Brain microvascular endothelial cell (primary cell): ENCODE measurements around the gene GPX2.

Source experiments
- DNase-seq: peaks from one replicate; pipeline ENCODE4 v3.0.0-alpha.2; 2020
- H3K27ac ChIP-seq: fragments of 250-450 bp; sonication (Bioruptor Pico); 2 replicates; pipeline ENCODE4 v1.5.1; 2020; ENCODE audit warnings: mild to moderate bottlenecking, moderate library complexity
- H3K27me3 ChIP-seq: fragments of 250-450 bp; sonication (Bioruptor Pico); replicated peaks from 2 replicates; pipeline ENCODE4 v1.5.1; 2020; ENCODE audit warnings: mild to moderate bottlenecking
- H3K36me3 ChIP-seq: fragments of 250-450 bp; sonication (Bioruptor Pico); replicated peaks from 2 replicates; pipeline ENCODE4 v1.5.1; 2020; ENCODE audit warnings: mild to moderate bottlenecking
- H3K4me3 ChIP-seq: 2 replicates; pipeline ENCODE4 v1.5.1; 2011; ENCODE audit warnings: low read depth, mild to moderate bottlenecking, control low read depth, low read length, moderate library complexity
- in situ Hi-C: cut with HindIII; loops from 2 replicates; pipeline ENCODE4 v1.10.0; 2017; ENCODE audit warnings: low sequenced_read_pairs, low pct_ligation_motif_present
- TF ChIP-seq, protein P1 (sequence below): IDR thresholded peaks from 2 replicates; pipeline ENCODE4 v1.5.1; 2011; ENCODE audit warnings: low read depth, mild to moderate bottlenecking, moderate library complexity, low read length, control low read depth, inconsistent platforms; ENCODE audit errors: missing control alignments

The GPX2 gene

DNA sequence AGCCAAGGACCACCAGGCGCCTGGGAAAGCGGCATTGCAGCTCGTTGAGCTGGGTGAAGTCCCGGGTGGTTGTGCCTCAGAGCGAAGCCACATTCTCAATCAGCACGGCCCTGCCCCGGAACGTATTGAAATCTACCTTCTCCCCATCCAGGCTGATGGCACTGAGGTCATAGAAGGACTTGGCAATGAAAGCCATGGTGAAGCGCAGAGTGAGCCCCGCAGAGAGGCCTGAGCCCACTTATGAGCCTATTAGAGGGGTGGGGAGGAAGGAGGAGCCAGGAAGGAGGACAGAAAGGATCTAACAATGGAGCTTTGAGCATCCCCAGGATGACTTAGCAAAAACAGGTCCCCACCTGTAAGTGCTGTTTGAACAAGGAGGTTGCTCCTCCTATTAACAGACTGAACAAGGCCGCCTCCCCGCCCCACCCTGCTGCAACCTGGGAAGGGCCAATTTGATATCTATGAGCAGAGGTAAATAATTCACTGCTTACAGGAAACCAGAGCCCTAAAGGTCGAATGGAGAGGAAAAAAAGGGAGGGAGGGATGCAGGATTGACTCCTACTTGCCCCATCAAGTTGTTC, at the start of gene GPX2:
TSS of gene GPX2 (minus strand) at position 215 of the 581 bp plus-strand sequence. CDS start at position 196, 19 bp downstream.
- no peak for DNase-seq
- Histone ChIP-seq H3K4me3 (no peak within 1 kb of the TSS), H3K36me3 (no peaks in the 10 kb centered on the region), H3K27me3 (no peaks in the 10 kb centered on the region), H3K27ac (no peak within 1 kb of the TSS)
- in situ Hi-C loops = no loop called here
- TF ChIP-seq, protein P1, sequence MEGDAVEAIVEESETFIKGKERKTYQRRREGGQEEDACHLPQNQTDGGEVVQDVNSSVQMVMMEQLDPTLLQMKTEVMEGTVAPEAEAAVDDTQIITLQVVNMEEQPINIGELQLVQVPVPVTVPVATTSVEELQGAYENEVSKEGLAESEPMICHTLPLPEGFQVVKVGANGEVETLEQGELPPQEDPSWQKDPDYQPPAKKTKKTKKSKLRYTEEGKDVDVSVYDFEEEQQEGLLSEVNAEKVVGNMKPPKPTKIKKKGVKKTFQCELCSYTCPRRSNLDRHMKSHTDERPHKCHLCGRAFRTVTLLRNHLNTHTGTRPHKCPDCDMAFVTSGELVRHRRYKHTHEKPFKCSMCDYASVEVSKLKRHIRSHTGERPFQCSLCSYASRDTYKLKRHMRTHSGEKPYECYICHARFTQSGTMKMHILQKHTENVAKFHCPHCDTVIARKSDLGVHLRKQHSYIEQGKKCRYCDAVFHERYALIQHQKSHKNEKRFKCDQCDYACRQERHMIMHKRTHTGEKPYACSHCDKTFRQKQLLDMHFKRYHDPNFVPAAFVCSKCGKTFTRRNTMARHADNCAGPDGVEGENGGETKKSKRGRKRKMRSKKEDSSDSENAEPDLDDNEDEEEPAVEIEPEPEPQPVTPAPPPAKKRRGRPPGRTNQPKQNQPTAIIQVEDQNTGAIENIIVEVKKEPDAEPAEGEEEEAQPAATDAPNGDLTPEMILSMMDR = no peak

DNA sequence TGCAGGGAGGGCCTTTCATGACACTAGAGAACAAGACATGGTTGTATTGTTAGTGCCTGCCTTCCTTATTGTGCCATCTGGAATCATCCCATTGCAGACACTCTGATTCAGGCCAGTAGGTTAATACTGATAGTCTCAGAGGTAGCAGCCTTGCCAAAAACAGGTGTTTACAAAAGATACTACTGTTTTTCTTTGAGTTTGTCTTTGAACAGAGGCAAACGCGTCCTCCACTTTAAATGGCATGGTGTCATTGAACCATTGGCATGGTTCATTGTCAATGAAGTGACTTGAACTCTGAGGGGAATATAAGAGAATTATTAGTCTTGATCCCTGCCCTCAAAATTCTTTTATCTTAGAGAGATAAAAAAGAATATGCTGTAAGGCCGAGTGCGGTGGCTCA, 48.4 kb upstream of the GPX2 start:
- DNase-seq = no peak
- Histone ChIP-seq H3K36me3 (no peaks in the 10 kb centered on the region), H3K27me3 (no peaks in the 10 kb centered on the region), H3K27ac (no peak overlapping the region), H3K4me3 (no peak overlapping the region)
- in situ Hi-C loops = no loop called here
- TF ChIP-seq, protein P1 = no peak

- TF ChIP-seq, protein P1 = no peak
- H3K27me3 ChIP-seq = no peaks in the 10 kb centered on the region
- no peak overlapping the region for H3K4me3 ChIP-seq
- in situ Hi-C loops = no loop called here
- no peaks in the 10 kb centered on the region for H3K36me3 ChIP-seq
- H3K27ac ChIP-seq = no peak overlapping the region
- no peak for DNase-seq
Measured at GRCh38 chr14:64990296-64990695, 47.8 kb upstream of the GPX2 start.

DNA sequence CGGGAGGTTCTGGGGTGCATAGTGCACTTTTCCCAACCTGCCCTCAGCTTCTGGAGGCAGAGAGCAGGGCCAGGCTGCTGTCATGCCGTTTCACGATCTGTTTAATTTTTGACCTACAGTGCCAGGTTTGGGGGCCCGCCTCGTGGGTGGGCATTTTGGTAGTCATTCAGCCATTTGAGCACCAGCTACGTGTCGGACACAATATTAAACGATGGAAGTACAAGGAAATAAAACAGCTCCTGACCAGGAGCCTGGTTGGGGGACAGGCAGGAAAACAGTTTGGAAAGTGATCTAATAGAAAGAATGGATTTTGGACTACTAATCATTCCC, 44.9 kb upstream of the GPX2 start:
- TF ChIP-seq, protein P1 = no peak
- H3K27me3 ChIP-seq = no peaks in the 10 kb centered on the region
- peak overlapping the region; percentile 82 for H3K27ac ChIP-seq
- no peaks in the 10 kb centered on the region for H3K36me3 ChIP-seq
- no peak for DNase-seq
- peak overlapping the region; percentile 67 for H3K4me3 ChIP-seq
- in situ Hi-C loops = no loop called here

DNA sequence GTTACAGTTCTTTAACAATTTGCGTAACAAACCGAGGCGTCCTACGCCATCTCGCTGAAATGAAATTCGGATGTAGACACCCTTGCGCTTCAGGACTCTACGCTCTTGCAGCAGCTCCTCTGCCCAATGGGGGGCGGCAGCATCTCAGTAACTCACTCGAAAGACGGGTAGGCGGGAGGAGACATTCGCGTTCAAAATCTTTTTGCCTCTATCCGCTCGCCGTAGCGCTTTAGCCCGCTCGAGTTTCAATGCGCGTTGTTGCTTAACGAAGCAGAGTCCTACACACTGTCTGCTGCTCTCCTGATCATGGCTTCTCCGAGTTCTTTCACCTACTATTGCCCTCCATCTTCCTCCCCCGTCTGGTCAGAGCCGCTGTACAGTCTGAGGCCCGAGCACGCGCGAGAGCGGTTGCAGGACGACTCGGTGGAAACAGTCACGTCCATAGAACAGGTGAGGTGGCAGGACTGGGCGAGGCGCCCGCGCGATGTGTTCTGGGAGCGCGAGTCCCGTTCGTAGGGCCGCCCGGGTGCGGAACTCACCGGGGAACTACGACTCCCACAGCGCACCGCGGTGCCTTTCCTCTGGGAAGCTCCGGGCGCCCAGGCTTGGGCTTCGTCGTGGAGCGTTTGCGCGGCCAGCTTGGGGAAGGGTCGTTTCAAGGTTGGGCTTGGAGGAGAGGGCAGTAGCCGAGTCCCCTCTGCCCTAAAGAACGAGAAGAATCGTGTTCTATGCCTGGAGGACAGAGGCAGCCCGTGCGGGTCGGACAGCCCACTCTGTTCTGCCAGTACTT, 44.3 kb upstream of the GPX2 start, which contains the start of gene FNTB:
TSS of gene FNTB (plus strand) at position 248 of the 790 bp plus-strand sequence. CDS start at position 307, 59 bp downstream.
- Histone ChIP-seq H3K27me3 (no peaks in the 10 kb centered on the region), H3K4me3 (peak within 1 kb of the TSS; percentile 67), H3K36me3 (no peaks in the 10 kb centered on the region), H3K27ac (peak within 1 kb of the TSS; percentile 82)
- DNase-seq = peak; percentile 98
- in situ Hi-C loops = no loop called here
- TF ChIP-seq, protein P1 = peak; percentile 94
